Omental fat pad (tissue), 4 donors: Measurements from ENCODE around the gene CUBN. TPM values are rescaled to one million over a fixed set of nuclear protein-coding genes. Genes with fewer than 3 reads are reported as not detected.

Source experiments
- ATAC-seq: fragments of 150-250 bp; one replicate; pipeline ENCODE4 v1.9.1; 2016; ENCODE audit warnings: mild to moderate bottlenecking, moderate library complexity; ENCODE audit not compliant: low FRiP score
- DNase-seq: peaks from one replicate; pipeline ENCODE4 v3.0.0-alpha.2; 2019; ENCODE audit warnings: low spot score
- CTCF ChIP-seq, 3 donors: fragments of 450-650 bp; IDR thresholded peaks; one replicate each; pipeline ENCODE4 v1.5.1; 2016 to 2017; ENCODE audit warnings: antibody characterized with exemption in 3 of 3, mild to moderate bottlenecking in 3 of 3, moderate library complexity in 2 of 3
- total RNA-seq, 4 donors: library from RNA; depleted of rRNA; stranded (reverse); fragments of >200 nt; gene quantifications; one replicate each; pipeline ENCODE4 v1.1.0, GENCODE V29; 2016

Gene CUBN
- total RNA-seq, 4 donors from 2014 or later = 1.6 to 4.5 (median 2.2) TPM

GRCh38 chr10:17009212-17009700 lies 120.4 kb downstream of the CUBN start:
- no peak for TF ChIP-seq CTCF (IDR thresholded peaks at IDR 0.05)
- ATAC-seq (peak; percentile 76), DNase-seq (no peak)

- ATAC-seq = no peak
- DNase-seq = no peak
- TF ChIP-seq CTCF (IDR thresholded peaks at IDR 0.05) = no peak
These were observed 122.2 kb downstream of the CUBN start for GRCh38 chr10:17007418-17007770.

GRCh38 chr10:17006631-17007417 lies 122.8 kb downstream of the CUBN start:
- no peak for TF ChIP-seq CTCF (IDR thresholded peaks at IDR 0.05)
- DNase-seq = no peak
- ATAC-seq = no peak

GRCh38 chr10:17005621-17006566 lies 123.7 kb downstream of the CUBN start:
- DNase-seq (no peak), ATAC-seq (no peak)
- TF ChIP-seq CTCF (IDR thresholded peaks at IDR 0.05) = no peak

GRCh38 chr10:17004801-17005380 lies 124.7 kb downstream of the CUBN start:
- ATAC-seq (no peak), DNase-seq (no peak)
- no peak for TF ChIP-seq CTCF (IDR thresholded peaks at IDR 0.05)

- DNase-seq (no peak), ATAC-seq (no peak)
- no peak for TF ChIP-seq CTCF (IDR thresholded peaks at IDR 0.05)
These were observed 125.8 kb downstream of the CUBN start for GRCh38 chr10:17003651-17004286.
